Heart right ventricle (tissue), 16 donors: ENCODE data around the gene CCDC50. TPM values are rescaled to one million over a fixed set of nuclear protein-coding genes. Genes with fewer than 3 reads are reported as not detected.

ENCODE experiments used
- ATAC-seq, 8 donors: fragments of 200-7000 bp; cut with Tn5 transposase; one replicate each; pipeline ENCODE4 v1.9.1; 2020; ENCODE audit warnings: mild to moderate bottlenecking in 8 of 8, moderate library complexity in 8 of 8, moderate number of reproducible peaks in 1 of 8
- DNase-seq, 2 donors: peaks; one replicate each; pipeline ENCODE4 v3.0.0-alpha.2; 2020
- H3K27ac ChIP-seq, 10 donors: fragments of 200-600 bp; sonication (generic) in 2 of 10; one replicate each; pipeline versions ENCODE4 v1.5.0 to v1.8.0; 2020 to 2022; ENCODE audit warnings: mild to moderate bottlenecking in 3 of 10
- H3K27me3 ChIP-seq, 7 donors: fragments of 200-600 bp; one replicate each; pipeline ENCODE4 v1.8.0; 2021 to 2022; ENCODE audit warnings: mild to moderate bottlenecking in 2 of 7
- H3K36me3 ChIP-seq, 9 donors: fragments of 200-600 bp; sonication (generic) in 1 of 9; one replicate each; pipeline versions ENCODE4 v1.5.0 to v1.8.0; 2020 to 2022; ENCODE audit warnings: mild to moderate bottlenecking in 2 of 9
- H3K4me1 ChIP-seq, 9 donors: fragments of 200-600 bp; sonication (generic) in 1 of 9; one replicate each; pipeline versions ENCODE4 v1.5.0 to v1.8.0; 2020 to 2022; ENCODE audit warnings: mild to moderate bottlenecking in 4 of 9
- H3K4me3 ChIP-seq, 10 donors: fragments of 200-600 bp; sonication (generic) in 2 of 10; one replicate each; pipeline versions ENCODE4 v1.5.0 to v1.8.0; 2020 to 2022; ENCODE audit warnings: mild to moderate bottlenecking in 7 of 10, moderate library complexity in 2 of 10
- H3K9me3 ChIP-seq, 11 donors: fragments of 200-600 bp in 10 of 11; sonication (generic) in 2 of 11; one replicate each; pipeline versions ENCODE4 v1.5.0 to v1.8.0; 2013 to 2022; ENCODE audit warnings: mild to moderate bottlenecking in 2 of 11, control low read depth in 1 of 11, moderate library complexity in 1 of 11
- CTCF ChIP-seq, 9 donors: fragments of 200-600 bp; sonication (generic) in 2 of 9; IDR thresholded peaks; one replicate each; pipeline versions ENCODE4 v1.5.0 to v1.8.0; 2021 to 2022; ENCODE audit warnings: antibody characterized with exemption in 9 of 9, mild to moderate bottlenecking in 5 of 9, moderate library complexity in 1 of 9
- WGBS, 2 donors: extraction: QIAGEN DNeasy Blood & Tissue Kit; methylation state at CpG; one replicate each; pipeline ENCODE4 v1.1.7; 2013; ENCODE audit warnings: inconsistent platforms in 1 of 2; 5-methylcytosine and 5-hydroxymethylcytosine counted together
- intact Hi-C, 10 donors: fragments of 100-400 bp; cut with DNase I; formaldehyde crosslinking; loops; one replicate each; pipeline versions ENCODE4 v1.11.1 to v1.14.2; 2022
- polyA plus RNA-seq, 2 donors: library from polyadenylated mRNA; stranded (reverse); fragments of 200-250 nt; gene quantifications; one replicate each; pipeline ENCODE4 v1.2.3, GENCODE V29; 2013
- total RNA-seq, 10 donors: library from RNA; stranded (reverse); fragmentation: NEBNext Ultra II Directional in 3 of 10; extraction: Animal tissue kit (Norgen Biotek cat#: 25700) in 3 of 10; gene quantifications; one replicate each; pipeline versions ENCODE4 v1.2.1 to v1.2.4, GENCODE V29; 2021 to 2023
- donor health status: Arrhythmogenic right ventricular cardiomyopathy.
- donor health status: ischemic (EF 13 %, LVEDD 7.1; RV severe dilation, severe dysfunction).
- donor health status: healthy with polysubstance abuse.
- donor health status: DM: no; HTN: yes; CAD: no.
- donor health status: DM: no; HTN: no; CAD: no.
- donor health status: ischemic (EF 25% LVEDD 6.9; RV normal size, moderate dysfunction).
- donor health status: ischemic (EF 25% LVEDD 5.7; RV mildly dilated, moderate dysfunction).
- donor health status: healthy.
- donor health status: DM: yes; HTN: yes; CAD: no.
- donor health status: Ischemic cardiomyopathy.
- donor health status: ischemic (EF 35%, LVEDD 5.7; RV mildly dilated, moderate dysfunction).
- donor health status: nonischemic (EF 11% LVEDD 7.7; RV severe dilation, severe dysfunction).
- donor health status: DM: yes; HTN: yes; CAD: no.
- donor health status: PGD.
- donor health status: ischemic (EF 29% LVEDD 5.4; RV normal size, mild dysfunction).
- donor health status: nonischemic (EF 23%, LVEDD 6.1; RV moderate dilation, normal function).

The CCDC50 gene
- total and polyA plus RNA-seq, 12 donors = 14.3 to 58.8 (median 51.0) TPM

DNA sequence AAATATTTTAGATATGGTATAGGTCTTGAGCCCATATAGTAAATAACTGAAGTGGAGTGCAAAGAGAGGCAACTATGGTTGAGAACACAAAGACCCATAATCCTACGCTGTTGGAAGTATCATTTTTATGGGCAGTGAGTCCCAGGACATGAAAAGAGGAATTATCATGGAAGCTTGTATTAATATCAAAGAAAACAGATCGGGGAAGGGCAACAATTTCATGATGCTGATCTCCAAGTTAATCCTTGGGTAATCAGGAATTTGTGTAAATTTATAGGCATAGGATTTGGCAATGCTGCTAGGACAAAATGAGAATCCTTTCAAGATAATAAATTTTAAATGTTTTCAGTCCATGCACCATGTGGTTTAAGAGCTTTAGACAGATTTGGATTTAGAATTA is 91.6 kb downstream of the CCDC50 start:
- ATAC-seq = no peak
- intact Hi-C loops = no loop called here
- Histone ChIP-seq H3K9me3 (peaks cover 0 to 3% (median 0%) of the 10 kb centered on the region in 11 donors), H3K27ac (no peak overlapping the region), H3K4me3 (no peak overlapping the region), H3K4me1 (no peaks in the 10 kb centered on the region), H3K27me3 (no peaks in the 10 kb centered on the region), H3K36me3 (no peaks in the 10 kb centered on the region)
- DNase-seq = no peak
- 91 to 97% methylated on average over 2 of the region's 2 CpGs for WGBS, 2 donors
- TF ChIP-seq CTCF (IDR thresholded peaks at IDR 0.05) = no peak

DNA sequence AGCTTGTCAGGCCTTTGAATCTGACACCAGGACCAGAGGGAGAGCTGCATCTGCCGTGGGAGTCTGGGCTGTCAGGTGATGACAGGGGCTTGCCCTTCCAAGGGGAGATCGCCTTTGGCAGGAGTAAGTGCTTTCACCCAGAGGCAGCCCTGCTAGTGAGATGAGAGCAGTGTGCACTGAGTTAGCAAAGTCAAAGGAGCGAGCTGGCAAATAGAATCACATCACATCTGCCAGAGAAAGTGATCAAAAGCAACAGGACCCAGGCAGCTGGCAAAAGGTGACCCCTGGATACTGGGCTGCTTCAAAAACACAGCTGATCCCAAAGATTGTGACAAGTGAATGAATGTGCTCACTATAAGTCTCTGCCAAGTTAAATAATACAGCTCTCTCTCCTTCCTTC is 95.7 kb downstream of the CCDC50 start:
- Histone ChIP-seq H3K4me1 (no peaks in the 10 kb centered on the region), H3K27ac (no peak overlapping the region), H3K27me3 (no peaks in the 10 kb centered on the region), H3K36me3 (no peaks in the 10 kb centered on the region), H3K9me3 (peaks cover 0 to 3% (median 0%) of the 10 kb centered on the region in 11 donors), H3K4me3 (peak overlapping the region in 1 of 10 donors; percentile 11)
- WGBS, 2 donors = 35 to 45% methylated on average over 3 of the region's 3 CpGs
- DNase-seq (no peak), ATAC-seq (no peak)
- intact Hi-C loops = no loop called here
- no peak for TF ChIP-seq CTCF (IDR thresholded peaks at IDR 0.05)

GRCh38 chr3:191425322-191425734 is 96.1 kb downstream of the CCDC50 start:
- peak overlapping the region in 2 of 10 donors; percentile 11 for H3K4me3 ChIP-seq
- intact Hi-C loops = no loop called here
- DNase-seq (no peak), ATAC-seq (no peak)
- no peaks in the 10 kb centered on the region for H3K4me1 ChIP-seq
- no peak overlapping the region for H3K27ac ChIP-seq
- peaks cover 0 to 3% (median 0%) of the 10 kb centered on the region in 11 donors for H3K9me3 ChIP-seq
- no peaks in the 10 kb centered on the region for H3K27me3 ChIP-seq
- WGBS, 2 donors = 70 to 73% methylated on average over 11 of the region's 11 CpGs
- no peaks in the 10 kb centered on the region for H3K36me3 ChIP-seq
- TF ChIP-seq CTCF (IDR thresholded peaks at IDR 0.05) = no peak

DNA sequence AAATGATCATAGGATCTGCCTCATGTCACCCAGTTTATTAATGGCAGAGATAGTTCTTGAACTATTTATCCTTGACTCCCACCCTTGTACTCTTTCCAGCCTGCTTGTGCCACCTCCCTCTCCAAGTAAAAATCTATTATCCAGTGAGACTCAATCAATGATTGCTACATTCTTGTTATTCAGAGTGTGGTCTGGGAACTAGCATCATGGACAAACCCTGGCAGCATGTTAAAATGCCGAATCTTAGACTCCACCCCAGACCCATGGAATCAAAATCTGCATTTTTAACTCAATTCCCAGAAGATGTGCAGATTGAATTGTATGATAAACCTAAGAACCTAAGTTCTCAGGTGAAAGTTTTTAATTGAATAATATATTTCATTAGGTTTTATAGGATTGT is 97.1 kb downstream of the CCDC50 start:
- H3K9me3 ChIP-seq = peaks cover 0 to 3% (median 0%) of the 10 kb centered on the region in 11 donors
- WGBS, 2 donors = 84 to 86% methylated on average over 1 of the region's 1 CpG
- intact Hi-C loops = no loop called here
- no peak for ATAC-seq
- no peak overlapping the region for H3K4me3 ChIP-seq
- TF ChIP-seq CTCF (IDR thresholded peaks at IDR 0.05) = no peak
- H3K27me3 ChIP-seq = no peaks in the 10 kb centered on the region
- H3K36me3 ChIP-seq = no peaks in the 10 kb centered on the region
- no peak for DNase-seq
- H3K4me1 ChIP-seq = no peaks in the 10 kb centered on the region
- no peak overlapping the region for H3K27ac ChIP-seq
